ENCODE results near the gene CD84.

Gene CD84

GRCh38 chr1:160539684-160539989, 39.7 kb downstream of the CD84 start:
- Histone ChIP-seq H3K27ac (ENCODE audit: low read depth, low read length) (peak overlapping the region; percentile 60), H3K4me3 (ENCODE audit: low read length) (peak overlapping the region; percentile 40)

GRCh38 chr1:160538985-160539651, 40.2 kb downstream of the CD84 start:
- peaks cover 51% of the 10 kb centered on the region for H3K4me1 ChIP-seq (ENCODE audit: control insufficient read depth, low read length)
- H3K4me2 ChIP-seq (ENCODE audit: low read length), result no peak overlapping the region
- no peak for TF ChIP-seq CTCF (IDR thresholded peaks at IDR 0.05; ENCODE audit: low read depth, low read length, poor library complexity, severe bottlenecking)
- no peak for TF ChIP-seq EZH2phosphoT487 (IDR thresholded peaks at IDR 0.05; ENCODE audit: borderline replicate concordance, low read length)
- H3K79me2 ChIP-seq (ENCODE audit: control insufficient read depth, low read length), result no peaks in the 10 kb centered on the region
- H3F3A ChIP-seq (ENCODE audit: control insufficient read depth, insufficient read depth), result peaks cover 3% of the 10 kb centered on the region; the same call in 1 of the 2 replicates
- H3K9me2 ChIP-seq (replicated peaks; ENCODE audit: control insufficient read depth, low read length), result no peaks in the 10 kb centered on the region
- no peak overlapping the region for H3K4me3 ChIP-seq (ENCODE audit: low read length)
- no peaks in the 10 kb centered on the region for H4K20me1 ChIP-seq (ENCODE audit: control insufficient read depth, insufficient read depth, low read depth, low read length)
- no peaks in the 10 kb centered on the region for H3K27me3 ChIP-seq (ENCODE audit: control insufficient read depth, low read length)
- H3K36me3 ChIP-seq (ENCODE audit: control insufficient read depth, low read length), result no peaks in the 10 kb centered on the region
- H3K27ac ChIP-seq (ENCODE audit: low read depth, low read length), result no peak overlapping the region
- peaks cover 15% of the 10 kb centered on the region; the same call in 1 of the 2 replicates for H3K9me3 ChIP-seq (ENCODE audit: control insufficient read depth, insufficient read depth, low read length)

More at GRCh38 chr1:160539684-160539989, 39.7 kb downstream of the CD84 start:
- H3K4me1 ChIP-seq (ENCODE audit: control insufficient read depth, low read length), result peaks cover 56% of the 10 kb centered on the region
- H3K36me3 ChIP-seq (ENCODE audit: control insufficient read depth, low read length), result no peaks in the 10 kb centered on the region
- H3K4me2 ChIP-seq (ENCODE audit: low read length), result peak overlapping the region; percentile 58
- no peaks in the 10 kb centered on the region for H3K79me2 ChIP-seq (ENCODE audit: control insufficient read depth, low read length)
- no peaks in the 10 kb centered on the region for H4K20me1 ChIP-seq (ENCODE audit: control insufficient read depth, insufficient read depth, low read depth, low read length)
- H3F3A ChIP-seq (ENCODE audit: control insufficient read depth, insufficient read depth), result peaks cover 3% of the 10 kb centered on the region; the same call in 1 of the 2 replicates
- no peaks in the 10 kb centered on the region for H3K9me2 ChIP-seq (replicated peaks; ENCODE audit: control insufficient read depth, low read length)
- H3K9me3 ChIP-seq (ENCODE audit: control insufficient read depth, insufficient read depth, low read length), result peaks cover 13% of the 10 kb centered on the region; the same call in 1 of the 2 replicates
- no peak for TF ChIP-seq CTCF (IDR thresholded peaks at IDR 0.05; ENCODE audit: low read depth, low read length, poor library complexity, severe bottlenecking)
- no peak for TF ChIP-seq EZH2phosphoT487 (IDR thresholded peaks at IDR 0.05; ENCODE audit: borderline replicate concordance, low read length)
- no peaks in the 10 kb centered on the region for H3K27me3 ChIP-seq (ENCODE audit: control insufficient read depth, low read length)

GRCh38 chr1:160537714-160538665, 41.3 kb downstream of the CD84 start:
- Histone ChIP-seq H3K4me2 (ENCODE audit: low read length) (no peak overlapping the region), H3K27me3 (ENCODE audit: control insufficient read depth, low read length) (no peaks in the 10 kb centered on the region), H3K9me3 (ENCODE audit: control insufficient read depth, insufficient read depth, low read length) (peaks cover 15% of the 10 kb centered on the region; the same call in 1 of the 2 replicates), H4K20me1 (ENCODE audit: control insufficient read depth, insufficient read depth, low read depth, low read length) (no peaks in the 10 kb centered on the region), H3K79me2 (ENCODE audit: control insufficient read depth, low read length) (no peaks in the 10 kb centered on the region), H3K36me3 (ENCODE audit: control insufficient read depth, low read length) (no peaks in the 10 kb centered on the region), H3K9me2 (replicated peaks; ENCODE audit: control insufficient read depth, low read length) (no peaks in the 10 kb centered on the region), H3K4me3 (ENCODE audit: low read length) (no peak overlapping the region), H3F3A (ENCODE audit: control insufficient read depth, insufficient read depth) (peaks cover 3% of the 10 kb centered on the region; the same call in 1 of the 2 replicates), H3K27ac (ENCODE audit: low read depth, low read length) (no peak overlapping the region), H3K4me1 (ENCODE audit: control insufficient read depth, low read length) (peaks cover 41% of the 10 kb centered on the region)
- TF ChIP-seq EZH2phosphoT487 (IDR thresholded peaks at IDR 0.05; ENCODE audit: borderline replicate concordance, low read length), result no peak
- no peak for TF ChIP-seq CTCF (IDR thresholded peaks at IDR 0.05; ENCODE audit: low read depth, low read length, poor library complexity, severe bottlenecking)

Data from DOHH2 (cell line).